Colonic mucosa (tissue), 4 donors: Measurements from ENCODE around the gene MARCHF6. TPM values are rescaled to one million over a fixed set of nuclear protein-coding genes. Genes with fewer than 3 reads are reported as not detected.

Experiments used
- DNase-seq: peaks from one replicate; pipeline ENCODE4 v3.0.0-alpha.2; 2020
- H3K27ac ChIP-seq: fragments of 200-600 bp; one replicate; pipeline ENCODE4 v1.8.0; 2021
- H3K27me3 ChIP-seq: fragments of 200-600 bp; one replicate; pipeline ENCODE4 v1.8.0; 2021
- H3K36me3 ChIP-seq: fragments of 200-600 bp; one replicate; pipeline ENCODE4 v1.8.0; 2021
- H3K4me1 ChIP-seq: fragments of 200-600 bp; one replicate; pipeline ENCODE4 v1.8.0; 2021; ENCODE audit warnings: mild to moderate bottlenecking
- H3K4me3 ChIP-seq: fragments of 200-600 bp; one replicate; pipeline ENCODE4 v1.8.0; 2021
- H3K9ac ChIP-seq, 2 donors: one replicate each; pipeline ENCODE4 v1.7.0; 2013; ENCODE audit warnings: control low read depth in 2 of 2, low read depth in 2 of 2, low read length in 2 of 2
- H3K9me3 ChIP-seq: fragments of 200-600 bp; one replicate; pipeline ENCODE4 v1.8.0; 2021
- CTCF ChIP-seq: fragments of 200-600 bp; IDR thresholded peaks from one replicate; pipeline ENCODE4 v1.8.0; 2022; ENCODE audit warnings: antibody characterized with exemption, mild to moderate bottlenecking
- intact Hi-C: fragments of 100-400 bp; cut with DNase I; formaldehyde crosslinking; loops from one replicate; pipeline ENCODE4 v1.14.1; 2022
- total RNA-seq, 2 donors: library from RNA; stranded (reverse); fragmentation: NEBNext Ultra II Directional in 1 of 2; extraction: Animal tissue kit (Norgen Biotek cat#: 25700) in 1 of 2; gene quantifications; one replicate each; pipeline ENCODE4 v1.2.1, GENCODE V29; 2021
- donor health status: healthy.
- donor health status: DM: no; HTN: no; CAD: no.
- donor health status: DM: no; HTN: no; CAD: no.

MARCHF6 gene
- total RNA-seq, 2 donors from 2014 or later, result 108 to 155 TPM

- peak overlapping the region; percentile 45 to 97 for H3K9ac ChIP-seq
- H3K4me1 ChIP-seq, result peaks cover 8% of the 10 kb centered on the region
Observed at GRCh38 chr5:10355071-10355889, 1.8 kb downstream of the MARCHF6 start.

GRCh38 chr5:10358999-10359398 lies 5.5 kb downstream of the MARCHF6 start:
- intact Hi-C loops, result no loop called here

More at GRCh38 chr5:10355071-10355889, 1.8 kb downstream of the MARCHF6 start:
- no peak for TF ChIP-seq CTCF
- Histone ChIP-seq H3K9me3 (no peaks in the 10 kb centered on the region), H3K27me3 (no peaks in the 10 kb centered on the region), H3K27ac (peak overlapping the region; percentile 97), H3K36me3 (no peaks in the 10 kb centered on the region), H3K4me3 (peak overlapping the region; percentile 87)
- DNase-seq, result no peak
- intact Hi-C loops, result no loop called here

GRCh38 chr5:10360686-10361085 lies 7.2 kb downstream of the MARCHF6 start:
- intact Hi-C loops, result loop anchor here (5.0 kb wide), 1 partner anchor 78 kb away; no protein-coding TSS in a partner anchor

More at GRCh38 chr5:10358999-10359398, 5.5 kb downstream of the MARCHF6 start:
- Histone ChIP-seq H3K27ac (no peak overlapping the region), H3K4me3 (no peak overlapping the region), H3K27me3 (no peaks in the 10 kb centered on the region), H3K4me1 (peaks cover 8% of the 10 kb centered on the region), H3K36me3 (no peaks in the 10 kb centered on the region), H3K9me3 (no peaks in the 10 kb centered on the region), H3K9ac (no peak overlapping the region)
- no peak for TF ChIP-seq CTCF
- DNase-seq, result no peak

GRCh38 chr5:10363519-10364185 lies 10.2 kb downstream of the MARCHF6 start:
- Histone ChIP-seq H3K27me3 (no peaks in the 10 kb centered on the region), H3K27ac (no peak overlapping the region), H3K36me3 (no peaks in the 10 kb centered on the region), H3K4me1 (no peaks in the 10 kb centered on the region), H3K9me3 (no peaks in the 10 kb centered on the region), H3K4me3 (no peak overlapping the region), H3K9ac (no peak overlapping the region)
- no peak for TF ChIP-seq CTCF
- DNase-seq, result no peak
- intact Hi-C loops, result loop anchor here (5.0 kb wide), 1 partner anchor 81 kb away; no protein-coding TSS in a partner anchor

More at GRCh38 chr5:10360686-10361085, 7.2 kb downstream of the MARCHF6 start:
- no peak for TF ChIP-seq CTCF
- no peak for DNase-seq
- Histone ChIP-seq H3K36me3 (no peaks in the 10 kb centered on the region), H3K9ac (no peak overlapping the region), H3K4me1 (peaks cover 8% of the 10 kb centered on the region), H3K4me3 (no peak overlapping the region), H3K27ac (no peak overlapping the region), H3K9me3 (no peaks in the 10 kb centered on the region), H3K27me3 (no peaks in the 10 kb centered on the region)

GRCh38 chr5:10364186-10364689 lies 10.7 kb downstream of the MARCHF6 start:
- Histone ChIP-seq H3K9me3 (no peaks in the 10 kb centered on the region), H3K27me3 (no peaks in the 10 kb centered on the region), H3K36me3 (no peaks in the 10 kb centered on the region), H3K27ac (no peak overlapping the region), H3K4me3 (no peak overlapping the region), H3K9ac (no peak overlapping the region), H3K4me1 (no peaks in the 10 kb centered on the region)
- no peak for DNase-seq
- TF ChIP-seq CTCF, result no peak
- intact Hi-C loops, result loop anchor here (5.0 kb wide), 1 partner anchor 82 kb away; no protein-coding TSS in a partner anchor
